ENCODE results near the gene HEPACAM2. TPM values are rescaled to one million over a fixed set of nuclear protein-coding genes. Genes with fewer than 3 reads are reported as not detected.
A peak's percentile ranks its signal among the peaks of the same experiment; 100 is the strongest.

Gene HEPACAM2
- total RNA-seq, 2 experiments from 2014 or later, result not detected

- Mint-ChIP-seq H3K27ac (no peak overlapping the region), H3K4me1 (ENCODE audit: low read depth) (peaks cover 8% of the 10 kb centered on the region), H3K27me3 (no peaks in the 10 kb centered on the region), H3K9me3 (no peaks in the 10 kb centered on the region), H3K4me3 (no peak overlapping the region), H3K36me3 (ENCODE audit: low read depth) (no peaks in the 10 kb centered on the region)
- DNase-seq (no peak), ATAC-seq (no peak)
- ChIA-PET POLR2A (no interaction called here), CTCF (interaction anchor here (0.9 to 4.9 kb wide), 18 partner anchors 9 to 1194 kb away, joined by 3 to 40 read pairs (median 4); partner anchors contain the start of genes SAMD9 and VPS50)
- intact Hi-C loops (cut with micrococcal nuclease), result loop anchor here (5.0 to 10.0 kb wide), 2 partner anchors 307 to 1149 kb away; partner anchors contain the start of gene COL1A2
- TF ChIP-seq CTCF (IDR thresholded peaks at IDR 0.05), result peak; percentile 78
Observed at GRCh38 chr7:93245525-93246432, 19.5 kb upstream of the HEPACAM2 start.

GRCh38 chr7:93242106-93242505 lies 15.8 kb upstream of the HEPACAM2 start:
- intact Hi-C loops (cut with micrococcal nuclease), result loop anchor here (10.0 kb wide), 1 partner anchor 1153 kb away; the partner anchor contains the start of gene COL1A2
- Mint-ChIP-seq H3K9me3 (no peaks in the 10 kb centered on the region), H3K27me3 (no peaks in the 10 kb centered on the region), H3K36me3 (ENCODE audit: low read depth) (no peaks in the 10 kb centered on the region), H3K4me1 (ENCODE audit: low read depth) (peaks cover 7% of the 10 kb centered on the region), H3K27ac (no peak overlapping the region), H3K4me3 (no peak overlapping the region)
- ATAC-seq (no peak), DNase-seq (no peak)
- CTCF ChIA-PET, result interaction anchor here (1.0 to 3.9 kb wide), 5 partner anchors 10 to 380 kb away, joined by 3 to 23 read pairs (median 5); partner anchors contain the start of gene VPS50
- POLR2A ChIA-PET, result interaction anchor here (1.7 kb wide), 1 partner anchor 10 kb away, joined by 10 read pairs; the partner anchor contains the start of gene VPS50
- no peak for TF ChIP-seq CTCF (IDR thresholded peaks at IDR 0.05)

GRCh38 chr7:93239824-93240223 lies 13.6 kb upstream of the HEPACAM2 start:
- Mint-ChIP-seq H3K27ac (no peak overlapping the region), H3K27me3 (no peaks in the 10 kb centered on the region), H3K36me3 (ENCODE audit: low read depth) (no peaks in the 10 kb centered on the region), H3K4me1 (ENCODE audit: low read depth) (peaks cover under 1% of the 10 kb centered on the region), H3K9me3 (no peaks in the 10 kb centered on the region), H3K4me3 (no peak overlapping the region)
- ChIA-PET POLR2A (no interaction called here), CTCF (interaction anchor here (3.9 kb wide), 1 partner anchor 11 kb away, joined by 23 read pairs; no protein-coding TSS in a partner anchor)
- no peak for ATAC-seq
- DNase-seq, result no peak
- intact Hi-C loops (cut with micrococcal nuclease), result loop anchor here (10.0 kb wide), 1 partner anchor 1155 kb away; the partner anchor contains the start of gene COL1A2
- TF ChIP-seq CTCF (IDR thresholded peaks at IDR 0.05), result no peak

- Mint-ChIP-seq H3K4me3 (no peak overlapping the region), H3K27me3 (no peaks in the 10 kb centered on the region), H3K4me1 (ENCODE audit: low read depth) (peaks cover under 1% of the 10 kb centered on the region), H3K9me3 (no peaks in the 10 kb centered on the region), H3K36me3 (ENCODE audit: low read depth) (no peaks in the 10 kb centered on the region), H3K27ac (no peak overlapping the region)
- POLR2A ChIA-PET, result no interaction called here
- ATAC-seq (no peak), DNase-seq (no peak)
- CTCF ChIA-PET, result no interaction called here
- intact Hi-C loops (cut with micrococcal nuclease), result no loop called here
- no peak for TF ChIP-seq CTCF (IDR thresholded peaks at IDR 0.05)
Observed at GRCh38 chr7:93238748-93239147, 12.5 kb upstream of the HEPACAM2 start.

GRCh38 chr7:93238131-93238530 lies 11.9 kb upstream of the HEPACAM2 start:
- Mint-ChIP-seq H3K27me3 (no peaks in the 10 kb centered on the region), H3K4me1 (ENCODE audit: low read depth) (peaks cover 3% of the 10 kb centered on the region), H3K9me3 (no peaks in the 10 kb centered on the region), H3K27ac (no peak overlapping the region), H3K4me3 (no peak overlapping the region), H3K36me3 (ENCODE audit: low read depth) (no peaks in the 10 kb centered on the region)
- no peak for TF ChIP-seq CTCF (IDR thresholded peaks at IDR 0.05)
- POLR2A ChIA-PET, result no interaction called here
- CTCF ChIA-PET, result no interaction called here
- ATAC-seq (no peak), DNase-seq (no peak)
- intact Hi-C loops (cut with micrococcal nuclease), result no loop called here

Data from activated CD8-positive, alpha-beta T cell treated with anti-CD3 and anti-CD28 coated beads for 36 hours (primary cell).